Small intestine (tissue), 7 donors: ENCODE measurements around the gene SRSF10. TPM values are rescaled to one million over a fixed set of nuclear protein-coding genes. Genes with fewer than 3 reads are reported as not detected.
"Not testable (repeated sequence)": the region's sequence is repeated elsewhere in the genome, so short reads cannot be mapped to it uniquely, and the experiment has no call there.

Source experiments
- DNase-seq, 2 donors: peaks; one replicate each; pipeline versions ENCODE4 v3.0.0 to v3.0.0-alpha.2; 2013
- FAIRE-seq: peaks from 2 replicates; lab custom pipeline; 2012; peaks lifted over from hg19 to GRCh38; lab: Jason Lieb, UNC
- H3K27ac ChIP-seq, 3 donors: one replicate each; pipeline ENCODE4 v1.5.1; 2013; ENCODE audit warnings: low read length in 2 of 3, mild to moderate bottlenecking in 2 of 3, control low read depth in 1 of 3, inconsistent platforms in 1 of 3, low read depth in 1 of 3, moderate library complexity in 1 of 3
- H3K27me3 ChIP-seq, 3 donors: one replicate each; pipeline ENCODE4 v1.6.1; 2013; ENCODE audit warnings: low read length in 3 of 3, inconsistent platforms in 1 of 3; ENCODE audit not compliant: control insufficient read depth in 3 of 3, insufficient read depth in 3 of 3
- H3K36me3 ChIP-seq, 3 donors: one replicate each; pipeline ENCODE4 v1.6.1; 2013; ENCODE audit warnings: low read length in 3 of 3, inconsistent platforms in 1 of 3, low read depth in 1 of 3, mild to moderate bottlenecking in 1 of 3, moderate library complexity in 1 of 3; ENCODE audit not compliant: control insufficient read depth in 3 of 3, insufficient read depth in 2 of 3
- H3K4me1 ChIP-seq, 3 donors: one replicate each; pipeline ENCODE4 v1.6.1; 2013; ENCODE audit warnings: low read length in 2 of 3, inconsistent platforms in 1 of 3, low read depth in 1 of 3, mild to moderate bottlenecking in 1 of 3, moderate library complexity in 1 of 3; ENCODE audit not compliant: control insufficient read depth in 3 of 3, insufficient read depth in 2 of 3
- H3K4me3 ChIP-seq, 3 donors: one replicate each; pipeline ENCODE4 v1.5.1; 2013; ENCODE audit warnings: low read length in 3 of 3, control low read depth in 1 of 3, inconsistent platforms in 1 of 3, low read depth in 1 of 3, mild to moderate bottlenecking in 1 of 3, moderate library complexity in 1 of 3
- H3K9me3 ChIP-seq, 2 donors: one replicate each; pipeline ENCODE4 v1.6.1; 2013; ENCODE audit warnings: low read depth in 1 of 2, low read length in 1 of 2; ENCODE audit not compliant: control insufficient read depth in 2 of 2, insufficient read depth in 1 of 2
- WGBS, 3 donors: extraction: QIAGEN DNeasy Blood & Tissue Kit; methylation state at CpG; one replicate each; pipeline ENCODE4 v1.1.7; 2013; 5-methylcytosine and 5-hydroxymethylcytosine counted together
- polyA plus RNA-seq, 4 donors: library from polyadenylated mRNA; stranded (reverse) in 3 of 4; unstranded in 1 of 4; fragments of 200-250 nt in 3 of 4; fragments of 120-200 nt in 1 of 4; gene quantifications; one replicate each; pipeline versions ENCODE4 v1.2.1 to v1.2.3, GENCODE V29; 2013
- donor health status: healthy with polysubstance abuse.
- donor health status: control.
- donor health status: control.
- donor health status: Bipolar disorder and iron deficiency.
- donor health status: healthy.

SRSF10 gene
- polyA plus RNA-seq, 4 donors: 35.9 to 166 (median 56.3) TPM

GRCh38 chr1:24018611-24019580, 38.8 kb upstream of the SRSF10 start:
- peak; percentile 96 to 99 for DNase-seq
- H3K4me3 ChIP-seq: peak overlapping the region in 1 of 3 donors; percentile 2
- H3K27ac ChIP-seq: peak overlapping the region; percentile 43 to 92 (median 87)
- no peaks in the 10 kb centered on the region for H3K36me3 ChIP-seq
- no peaks in the 10 kb centered on the region for H3K27me3 ChIP-seq
- peaks cover 16 to 86% (median 21%) of the 10 kb centered on the region in 3 donors for H3K4me1 ChIP-seq
- FAIRE-seq: no peak
- WGBS, 3 donors: 17 to 40% (median 34%) methylated on average over 18 to 20 of the region's 20 CpGs
- no peaks in the 10 kb centered on the region for H3K9me3 ChIP-seq

GRCh38 chr1:24015221-24016210, 35.4 kb upstream of the SRSF10 start:
- H3K27me3 ChIP-seq: no peaks in the 10 kb centered on the region

DNA sequence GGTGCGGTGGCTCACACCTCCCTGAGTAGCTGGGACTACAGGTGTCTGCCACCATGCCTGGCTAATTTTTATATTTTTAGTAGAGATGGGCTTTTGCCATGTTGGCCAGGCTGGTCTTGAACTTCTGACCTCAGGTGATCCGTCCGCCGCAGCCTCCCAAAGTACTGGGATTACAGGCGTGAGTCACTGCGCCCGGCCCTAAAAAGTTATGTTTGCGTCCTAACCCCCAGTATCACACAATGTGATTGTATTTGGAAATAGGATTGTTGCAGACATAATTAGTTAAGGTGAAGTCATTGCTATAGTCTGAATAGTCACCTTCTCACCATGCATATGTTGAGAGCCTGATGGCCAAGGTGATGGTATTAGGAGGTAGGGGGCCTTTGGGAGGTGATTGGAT, 32.8 kb upstream of the SRSF10 start:
- not testable (repeated sequence) for H3K27ac ChIP-seq, FAIRE-seq
- H3K4me1 ChIP-seq: peaks cover 3 to 57% (median 11%) of the 10 kb centered on the region in 3 donors

More at GRCh38 chr1:24015221-24016210, 35.4 kb upstream of the SRSF10 start:
- Histone ChIP-seq H3K4me1 (peaks cover 7 to 72% (median 10%) of the 10 kb centered on the region in 3 donors), H3K36me3 (no peaks in the 10 kb centered on the region), H3K4me3 (peak overlapping the region in 1 of 3 donors; percentile 11), H3K9me3 (peaks cover 0 to 4% of the 10 kb centered on the region in 2 donors), H3K27ac (peak overlapping the region in 1 of 3 donors; percentile 63)
- peak in 1 of 2 donors; percentile 74 for DNase-seq
- no peak for FAIRE-seq
- 35 to 52% (median 48%) methylated on average over 6 of the region's 6 CpGs for WGBS, 3 donors

GRCh38 chr1:24010650-24011049, 30.5 kb upstream of the SRSF10 start:
- peak overlapping the region in 1 of 3 donors; percentile 50 for H3K27ac ChIP-seq
- no peak for FAIRE-seq
- no peak overlapping the region for H3K4me3 ChIP-seq
- no peaks in the 10 kb centered on the region for H3K27me3 ChIP-seq
- H3K4me1 ChIP-seq: peaks cover 3 to 41% (median 7%) of the 10 kb centered on the region in 3 donors
- H3K36me3 ChIP-seq: no peaks in the 10 kb centered on the region
- DNase-seq: peak in 1 of 2 donors; percentile 44
- WGBS, 3 donors: 34 to 43% (median 34%) methylated on average over 4 to 5 of the region's 5 CpGs
- peaks cover 0 to 8% of the 10 kb centered on the region in 2 donors for H3K9me3 ChIP-seq

More for the DNA sequence above, 32.8 kb upstream of the SRSF10 start:
- DNase-seq, H3K4me3 ChIP-seq, H3K9me3 ChIP-seq, H3K27me3 ChIP-seq, H3K36me3 ChIP-seq: not testable (repeated sequence)
- 93 to 97% (median 97%) methylated on average over 8 of the region's 8 CpGs for WGBS, 3 donors

GRCh38 chr1:24009406-24009805, 29.3 kb upstream of the SRSF10 start:
- peaks cover 0 to 31% (median 7%) of the 10 kb centered on the region in 3 donors for H3K4me1 ChIP-seq
- peaks cover 0 to 8% of the 10 kb centered on the region in 2 donors for H3K9me3 ChIP-seq
- WGBS, 3 donors: 95 to 100% (median 96%) methylated on average over 1 of the region's 1 CpG
- H3K36me3 ChIP-seq: no peaks in the 10 kb centered on the region
- FAIRE-seq (no peak), DNase-seq (no peak)
- no peak overlapping the region for H3K4me3 ChIP-seq
- H3K27me3 ChIP-seq: no peaks in the 10 kb centered on the region
- no peak overlapping the region for H3K27ac ChIP-seq

DNA sequence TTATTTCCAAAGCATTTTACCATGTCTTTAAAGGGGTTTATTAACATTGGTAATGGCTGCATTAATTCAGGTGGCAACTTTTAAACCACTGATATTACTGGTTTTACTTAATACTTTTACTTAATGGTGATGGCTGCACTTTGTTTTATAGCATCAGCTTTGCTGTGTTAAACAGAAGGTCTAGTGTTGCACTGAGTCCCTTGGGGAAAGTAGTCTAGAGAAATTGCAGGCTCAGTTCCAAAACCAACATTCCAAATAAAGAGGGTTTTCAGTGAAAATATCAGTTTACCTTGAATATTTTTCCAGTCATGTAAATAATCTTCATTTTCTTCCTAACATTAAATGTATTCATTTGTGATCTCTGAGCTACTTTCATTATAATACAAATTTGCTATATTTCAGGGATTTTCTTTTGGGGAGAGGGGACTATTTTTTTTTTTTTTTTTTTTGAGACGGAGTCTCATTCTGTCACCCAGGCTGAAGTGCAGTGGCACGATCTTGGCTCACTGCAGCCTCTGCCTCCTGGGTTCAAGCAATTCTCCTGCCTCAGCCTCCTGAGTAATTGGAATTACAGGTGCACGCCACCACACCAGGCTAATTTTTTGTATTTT, 28.6 kb upstream of the SRSF10 start:
- peaks cover 0 to 27% (median 7%) of the 10 kb centered on the region in 3 donors for H3K4me1 ChIP-seq
- H3K27ac ChIP-seq, FAIRE-seq, H3K36me3 ChIP-seq, DNase-seq, H3K27me3 ChIP-seq, H3K9me3 ChIP-seq, H3K4me3 ChIP-seq: not testable (repeated sequence)
- WGBS, 3 donors: 22 to 60% (median 43%) methylated on average over 2 to 3 of the region's 3 CpGs

DNA sequence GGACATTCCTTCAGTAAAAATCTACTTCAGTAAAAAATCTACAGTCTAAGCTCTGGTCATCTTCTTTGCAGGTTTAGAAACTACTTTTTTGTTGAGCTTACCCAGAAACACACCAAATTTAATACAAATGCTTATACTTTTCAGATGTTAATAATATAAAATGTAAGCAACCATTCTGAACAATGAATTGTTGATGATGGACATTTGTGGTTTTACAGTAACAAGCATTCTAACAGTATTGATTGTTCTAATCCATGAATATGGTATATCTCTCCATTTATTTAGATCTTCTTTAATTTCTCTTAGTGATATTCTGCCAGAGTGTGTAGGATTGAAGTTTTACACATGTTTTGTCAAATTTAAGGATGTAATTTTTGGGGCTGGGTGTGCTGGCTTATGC, 27.0 kb upstream of the SRSF10 start:
- H3K4me3 ChIP-seq: no peak overlapping the region
- no peak for FAIRE-seq

More for the DNA sequence above, 27.0 kb upstream of the SRSF10 start:
- Histone ChIP-seq H3K4me1 (peaks cover 0 to 31% (median 7%) of the 10 kb centered on the region in 3 donors), H3K27me3 (no peaks in the 10 kb centered on the region), H3K36me3 (no peaks in the 10 kb centered on the region), H3K27ac (no peak overlapping the region), H3K9me3 (peaks cover 0 to 4% of the 10 kb centered on the region in 2 donors)
- no peak for DNase-seq
